ENCODE measurements around the gene MIA. TPM values are rescaled to one million over a fixed set of nuclear protein-coding genes. Genes with fewer than 3 reads are reported as not detected.

The MIA gene
- total RNA-seq, 1 experiment from 2014 or later, result 2.2 TPM

DNA sequence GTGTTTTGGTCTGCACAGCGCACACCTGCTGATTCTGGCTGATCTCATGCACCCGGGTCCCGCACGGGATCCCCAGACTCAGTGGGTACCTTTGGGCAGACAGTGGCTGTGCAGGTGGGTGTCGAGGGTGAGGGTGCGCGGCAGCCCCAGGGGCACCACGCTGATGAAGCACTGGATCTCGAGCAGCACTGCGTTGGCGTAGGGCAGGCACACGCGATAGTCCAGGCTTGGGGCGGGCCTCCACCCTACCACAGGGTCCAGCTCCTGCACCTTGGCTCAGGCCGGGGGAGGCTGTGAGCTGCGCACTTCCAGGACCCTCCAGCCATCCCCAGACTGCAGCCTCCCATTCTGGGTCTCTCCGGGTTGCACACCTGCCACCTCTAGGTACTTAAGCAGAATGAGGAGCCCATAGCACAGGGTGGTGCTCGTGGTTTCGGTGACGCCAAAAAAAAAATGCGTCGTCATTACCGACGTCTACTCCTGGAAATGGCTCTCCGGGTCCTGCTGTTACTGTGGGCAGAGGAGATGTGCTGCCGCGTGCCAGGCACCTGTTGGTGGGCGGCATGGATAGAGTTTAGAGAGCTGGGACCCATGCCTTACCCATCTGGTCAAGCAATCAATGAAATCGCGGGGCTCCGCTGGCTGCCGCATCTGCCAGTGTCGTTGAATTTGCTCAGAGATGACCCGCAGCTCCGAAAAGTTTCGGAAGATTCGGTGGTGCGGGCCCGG is 34.2 kb downstream of the MIA start:
- no TSS peak for BruUV-seq (replicated peaks)
- POLR2A ChIA-PET, result no interaction called here
- ATAC-seq (no peak), DNase-seq (ENCODE audit: low read depth, low spot score) (no peak)
- H3K27ac ChIP-seq (ENCODE audit: low read length), result peak overlapping the region; percentile 69
- H3K9me3 ChIP-seq (ENCODE audit: control insufficient read depth, insufficient read depth, low read depth, low read length), result no peaks in the 10 kb centered on the region
- no peak overlapping the region; a peak in 1 of 4 replicates for H3K4me3 ChIP-seq (ENCODE audit: low read depth in 2 of 2, low read length in 2 of 2)
- no peaks in the 10 kb centered on the region for H3K36me3 ChIP-seq (ENCODE audit: control insufficient read depth, insufficient read depth, low read length)
- intact Hi-C loops (cut with micrococcal nuclease; ENCODE audit: unreplicated experiment), result loop anchor here (10.0 kb wide), 1 partner anchor 145 kb away; no protein-coding TSS in a partner anchor
- H3K27me3 ChIP-seq (ENCODE audit: control insufficient read depth, insufficient read depth, low read length), result no peaks in the 10 kb centered on the region
- no peak for TF ChIP-seq REST (IDR thresholded peaks at IDR 0.05; ENCODE audit: insufficient read depth in 1 of 2, low read depth in 2 of 2, low read length in 1 of 2)
- no peak for TF ChIP-seq SIN3A (IDR thresholded peaks at IDR 0.05; ENCODE audit: borderline replicate concordance, insufficient read depth, low read depth, low read length)
- TF ChIP-seq CTCF (IDR thresholded peaks at IDR 0.05), result no peak
- TF ChIP-seq TCF7L2 (IDR thresholded peaks at IDR 0.05; ENCODE audit: low read depth, low read length), result no peak
- TF ChIP-seq POLR2AphosphoS5 (IDR thresholded peaks at IDR 0.05; ENCODE audit: low read depth, low read length), result no peak; the same call in none of the 2 replicates
- peaks cover 26% of the 10 kb centered on the region for H3K4me1 ChIP-seq (ENCODE audit: control insufficient read depth, insufficient read depth, low read length)
- in situ Hi-C loops (cut with HindIII; ENCODE audit: low pct_unique_long_range_greater_than_20kb, low sequenced_read_pairs), result no loop called here
- CTCF ChIA-PET, result no interaction called here

DNA sequence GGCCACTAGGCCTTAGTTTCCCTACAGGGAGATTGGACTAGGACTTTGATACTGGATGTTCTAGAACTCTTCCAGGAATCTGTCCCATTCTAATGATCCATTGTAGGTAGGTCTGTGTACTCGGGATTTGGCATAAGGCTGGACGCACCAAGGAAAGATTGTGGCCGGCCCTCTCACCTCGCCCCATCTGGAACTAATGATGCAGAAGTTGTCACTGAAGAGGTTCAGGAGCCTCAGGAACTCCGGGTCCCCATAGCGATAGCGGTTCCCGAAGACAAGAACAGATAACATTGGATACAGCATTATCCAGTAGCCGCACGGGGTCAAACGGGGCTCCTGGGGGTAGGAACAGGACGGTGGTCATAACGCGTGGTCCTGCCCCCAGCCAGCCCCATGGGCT is 34.8 kb downstream of the MIA start:
- ChIA-PET POLR2A (no interaction called here), CTCF (no interaction called here)
- Histone ChIP-seq H3K4me1 (ENCODE audit: control insufficient read depth, insufficient read depth, low read length) (peaks cover 23% of the 10 kb centered on the region), H3K36me3 (ENCODE audit: control insufficient read depth, insufficient read depth, low read length) (no peaks in the 10 kb centered on the region), H3K4me3 (ENCODE audit: low read depth in 2 of 2, low read length in 2 of 2) (peak overlapping the region; percentile 27 to 41), H3K27me3 (ENCODE audit: control insufficient read depth, insufficient read depth, low read length) (no peaks in the 10 kb centered on the region), H3K9me3 (ENCODE audit: control insufficient read depth, insufficient read depth, low read depth, low read length) (no peaks in the 10 kb centered on the region), H3K27ac (ENCODE audit: low read length) (peak overlapping the region; percentile 69)
- intact Hi-C loops (cut with micrococcal nuclease; ENCODE audit: unreplicated experiment), result no loop called here
- DNase-seq (ENCODE audit: low read depth, low spot score), result no peak
- 0 out of 2 replicates have a peak, but pooled peaks have one; percentile 2 for ATAC-seq
- TF ChIP-seq CTCF (IDR thresholded peaks at IDR 0.05) (no peak), POLR2AphosphoS5 (IDR thresholded peaks at IDR 0.05; ENCODE audit: low read depth, low read length) (no peak; the same call in 1 of the 2 replicates), SIN3A (IDR thresholded peaks at IDR 0.05; ENCODE audit: borderline replicate concordance, insufficient read depth, low read depth, low read length) (no peak)
- TSS peak; percentile 76 for BruUV-seq (replicated peaks)
- in situ Hi-C loops (cut with HindIII; ENCODE audit: low pct_unique_long_range_greater_than_20kb, low sequenced_read_pairs), result no loop called here
